HEK293 (cell line): ENCODE results near the gene OPA3.

Source experiments
- TF ChIP-seq, protein P1 (sequence below): fragments of 450-650 bp; formaldehyde crosslinking; IDR thresholded peaks from 2 replicates; pipeline ENCODE4 v1.5.1; 2016; ENCODE audit warnings: missing biosample characterization, missing genetic modification characterization
- TF ChIP-seq, protein P2 (sequence below): fragments of 450-650 bp; formaldehyde crosslinking; IDR thresholded peaks from 2 replicates; pipeline ENCODE4 v1.5.1; 2016; ENCODE audit warnings: missing biosample characterization, missing genetic modification characterization, borderline replicate concordance

DNA sequence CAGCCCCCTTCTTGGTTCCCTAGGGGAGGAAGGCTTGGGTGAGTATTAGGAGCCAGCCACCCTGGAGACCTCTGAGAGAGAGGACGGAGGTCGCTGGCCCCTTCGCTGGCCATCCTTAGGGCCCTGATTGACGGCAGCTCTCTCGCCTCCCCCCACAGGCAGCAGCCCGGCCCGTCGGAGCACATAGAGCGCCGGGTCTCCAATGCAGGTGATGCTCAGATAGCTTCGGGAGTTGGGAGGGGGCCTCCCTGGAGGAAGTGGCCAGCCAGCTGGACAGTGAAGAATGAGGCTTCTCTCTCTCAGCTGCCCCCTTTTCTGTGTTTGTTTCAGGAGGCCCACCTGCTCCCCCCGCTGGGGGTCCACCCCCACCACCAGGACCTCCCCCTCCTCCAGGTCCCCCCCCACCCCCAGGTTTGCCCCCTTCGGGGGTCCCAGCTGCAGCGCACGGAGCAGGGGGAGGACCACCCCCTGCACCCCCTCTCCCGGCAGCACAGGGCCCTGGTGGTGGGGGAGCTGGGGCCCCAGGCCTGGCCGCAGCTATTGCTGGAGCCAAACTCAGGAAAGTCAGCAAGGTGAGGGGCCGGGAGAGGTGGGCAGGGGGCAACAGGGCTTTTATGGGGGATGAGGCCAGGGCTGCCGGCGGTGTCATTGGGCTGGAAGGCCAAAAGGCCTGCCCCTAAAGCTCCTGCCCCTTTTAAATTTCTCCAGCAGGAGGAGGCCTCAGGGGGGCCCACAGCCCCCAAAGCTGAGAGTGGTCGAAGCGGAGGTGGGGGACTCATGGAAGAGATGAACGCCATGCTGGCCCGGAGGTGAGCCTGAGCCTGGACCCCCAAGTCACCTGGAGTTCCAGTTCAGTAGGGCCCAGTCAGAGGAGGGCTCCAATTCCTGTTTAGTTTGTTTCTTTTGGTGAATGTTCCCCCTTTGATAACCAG lies 62.3 kb downstream of the OPA3 start:
- TF ChIP-seq, protein P1, sequence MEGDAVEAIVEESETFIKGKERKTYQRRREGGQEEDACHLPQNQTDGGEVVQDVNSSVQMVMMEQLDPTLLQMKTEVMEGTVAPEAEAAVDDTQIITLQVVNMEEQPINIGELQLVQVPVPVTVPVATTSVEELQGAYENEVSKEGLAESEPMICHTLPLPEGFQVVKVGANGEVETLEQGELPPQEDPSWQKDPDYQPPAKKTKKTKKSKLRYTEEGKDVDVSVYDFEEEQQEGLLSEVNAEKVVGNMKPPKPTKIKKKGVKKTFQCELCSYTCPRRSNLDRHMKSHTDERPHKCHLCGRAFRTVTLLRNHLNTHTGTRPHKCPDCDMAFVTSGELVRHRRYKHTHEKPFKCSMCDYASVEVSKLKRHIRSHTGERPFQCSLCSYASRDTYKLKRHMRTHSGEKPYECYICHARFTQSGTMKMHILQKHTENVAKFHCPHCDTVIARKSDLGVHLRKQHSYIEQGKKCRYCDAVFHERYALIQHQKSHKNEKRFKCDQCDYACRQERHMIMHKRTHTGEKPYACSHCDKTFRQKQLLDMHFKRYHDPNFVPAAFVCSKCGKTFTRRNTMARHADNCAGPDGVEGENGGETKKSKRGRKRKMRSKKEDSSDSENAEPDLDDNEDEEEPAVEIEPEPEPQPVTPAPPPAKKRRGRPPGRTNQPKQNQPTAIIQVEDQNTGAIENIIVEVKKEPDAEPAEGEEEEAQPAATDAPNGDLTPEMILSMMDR: no peak
- TF ChIP-seq, protein P2, sequence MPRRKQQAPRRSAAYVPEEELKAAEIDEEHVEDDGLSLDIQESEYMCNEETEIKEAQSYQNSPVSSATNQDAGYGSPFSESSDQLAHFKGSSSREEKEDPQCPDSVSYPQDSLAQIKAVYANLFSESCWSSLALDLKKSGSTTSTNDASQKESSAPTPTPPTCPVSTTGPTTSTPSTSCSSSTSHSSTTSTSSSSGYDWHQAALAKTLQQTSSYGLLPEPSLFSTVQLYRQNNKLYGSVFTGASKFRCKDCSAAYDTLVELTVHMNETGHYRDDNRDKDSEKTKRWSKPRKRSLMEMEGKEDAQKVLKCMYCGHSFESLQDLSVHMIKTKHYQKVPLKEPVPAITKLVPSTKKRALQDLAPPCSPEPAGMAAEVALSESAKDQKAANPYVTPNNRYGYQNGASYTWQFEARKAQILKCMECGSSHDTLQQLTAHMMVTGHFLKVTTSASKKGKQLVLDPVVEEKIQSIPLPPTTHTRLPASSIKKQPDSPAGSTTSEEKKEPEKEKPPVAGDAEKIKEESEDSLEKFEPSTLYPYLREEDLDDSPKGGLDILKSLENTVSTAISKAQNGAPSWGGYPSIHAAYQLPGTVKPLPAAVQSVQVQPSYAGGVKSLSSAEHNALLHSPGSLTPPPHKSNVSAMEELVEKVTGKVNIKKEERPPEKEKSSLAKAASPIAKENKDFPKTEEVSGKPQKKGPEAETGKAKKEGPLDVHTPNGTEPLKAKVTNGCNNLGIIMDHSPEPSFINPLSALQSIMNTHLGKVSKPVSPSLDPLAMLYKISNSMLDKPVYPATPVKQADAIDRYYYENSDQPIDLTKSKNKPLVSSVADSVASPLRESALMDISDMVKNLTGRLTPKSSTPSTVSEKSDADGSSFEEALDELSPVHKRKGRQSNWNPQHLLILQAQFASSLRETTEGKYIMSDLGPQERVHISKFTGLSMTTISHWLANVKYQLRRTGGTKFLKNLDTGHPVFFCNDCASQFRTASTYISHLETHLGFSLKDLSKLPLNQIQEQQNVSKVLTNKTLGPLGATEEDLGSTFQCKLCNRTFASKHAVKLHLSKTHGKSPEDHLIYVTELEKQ (tag by site-specific recombination): no peak
